DND-41 (cell line): ENCODE results near the gene STKLD1.

Experiments
- ATAC-seq: fragments of 200-7000 bp; cut with Tn5 transposase; 3 replicates; pipeline ENCODE4 v1.9.1; 2021; ENCODE audit warnings: low read depth; ENCODE audit not compliant: insufficient read depth
- DNase-seq: peaks from one replicate; pipeline ENCODE4 v3.0.0-alpha.2; 2020
- H2AFZ ChIP-seq: 2 replicates; pipeline ENCODE4 v1.6.0; 2012; ENCODE audit warnings: low read depth, low read length
- H3K27ac ChIP-seq: 2 replicates; pipeline ENCODE4 v1.5.1; 2012; ENCODE audit warnings: low read length, inconsistent platforms
- H3K27me3 ChIP-seq: fragments of 200-600 bp; sonication (generic); 2 replicates; pipeline ENCODE4 v1.6.0; 2012; ENCODE audit warnings: low read length, mild to moderate bottlenecking, inconsistent platforms; ENCODE audit not compliant: insufficient read depth, poor library complexity
- H3K36me3 ChIP-seq: 2 replicates; pipeline ENCODE4 v1.5.1; 2012; ENCODE audit warnings: low read length, inconsistent platforms; ENCODE audit not compliant: insufficient read depth
- H3K4me1 ChIP-seq: 2 replicates; pipeline ENCODE4 v1.5.1; 2012; ENCODE audit warnings: mild to moderate bottlenecking, low read length; ENCODE audit not compliant: insufficient read depth
- H3K4me2 ChIP-seq: 2 replicates; pipeline ENCODE4 v1.6.0; 2012; ENCODE audit warnings: mild to moderate bottlenecking, moderate library complexity, low read length, inconsistent platforms; ENCODE audit not compliant: insufficient read depth
- H3K4me3 ChIP-seq, 2 experiments: fragments of 200-600 bp in 1 of 2; shearing (Covaris generic) in 1 of 2; 2 replicates each; pipeline ENCODE4 v1.5.1; 2012 to 2016; ENCODE audit warnings: inconsistent platforms in 2 of 2, low read length in 2 of 2, mild to moderate bottlenecking in 2 of 2, low read depth in 1 of 2, moderate library complexity in 1 of 2
- H3K79me2 ChIP-seq: 2 replicates; pipeline ENCODE4 v1.6.0; 2012; ENCODE audit warnings: low read length, inconsistent platforms; ENCODE audit not compliant: insufficient read depth
- H3K9ac ChIP-seq: 2 replicates; pipeline ENCODE4 v1.6.0; 2012; ENCODE audit warnings: low read depth, mild to moderate bottlenecking, inconsistent platforms, low read length, moderate library complexity
- H3K9me3 ChIP-seq: 2 replicates; pipeline ENCODE4 v1.5.1; 2012; ENCODE audit warnings: low read length, moderate library complexity, mild to moderate bottlenecking, inconsistent platforms; ENCODE audit not compliant: insufficient read depth, severe bottlenecking
- H4K20me1 ChIP-seq: 2 replicates; pipeline ENCODE4 v1.6.0; 2012; ENCODE audit warnings: low read length; ENCODE audit not compliant: insufficient read depth
- CTCF ChIP-seq: IDR thresholded peaks from 2 replicates; pipeline ENCODE4 v1.5.1; 2012; ENCODE audit warnings: borderline replicate concordance, low read length, moderate library complexity, mild to moderate bottlenecking; ENCODE audit not compliant: poor library complexity, severe bottlenecking; ENCODE audit errors: extremely low read depth
- EZH2 ChIP-seq: IDR thresholded peaks from 3 replicates; pipeline ENCODE4 v1.6.1; 2012; ENCODE audit warnings: borderline replicate concordance, low read depth, mild to moderate bottlenecking, moderate library complexity, low read length, inconsistent platforms; ENCODE audit not compliant: severe bottlenecking

The STKLD1 gene

DNA sequence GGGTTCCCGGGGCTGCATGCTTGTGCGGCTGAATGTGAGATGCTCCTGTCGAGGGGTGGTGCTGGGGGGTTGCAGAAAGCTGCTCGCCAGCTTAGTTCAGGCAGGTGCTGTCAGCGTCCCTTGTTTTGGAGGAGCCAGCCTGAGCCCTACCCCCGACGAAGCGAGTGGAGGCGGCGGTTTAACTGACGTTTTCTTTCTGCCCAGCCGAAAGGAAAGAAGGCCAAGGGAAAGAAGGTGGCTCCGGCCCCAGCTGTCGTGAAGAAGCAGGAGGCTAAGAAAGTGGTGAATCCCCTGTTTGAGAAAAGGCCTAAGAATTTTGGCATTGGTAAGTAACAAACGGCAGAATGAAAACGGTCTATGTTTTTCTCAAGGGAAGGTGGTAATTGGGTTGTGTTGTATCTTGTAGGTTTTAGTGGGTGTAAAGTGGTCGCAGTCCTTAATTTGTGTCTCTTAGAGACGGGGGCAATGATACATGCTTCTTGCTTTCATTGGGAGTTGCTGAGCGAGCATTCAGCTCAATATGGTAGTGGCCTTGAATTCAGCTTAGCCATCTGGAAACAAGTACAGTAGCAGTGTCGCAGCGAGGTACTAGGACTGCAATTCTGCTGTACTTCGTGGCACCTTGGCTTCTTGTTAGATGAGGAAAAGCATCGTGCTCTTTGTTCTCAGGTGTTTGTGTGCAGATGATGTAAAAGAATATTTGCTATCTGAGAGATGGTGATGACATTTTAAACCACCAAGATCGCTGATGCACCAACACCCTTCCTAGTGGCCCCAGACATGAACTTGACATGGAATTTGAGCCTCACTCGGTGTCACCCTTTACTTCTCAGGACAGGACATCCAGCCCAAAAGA, 27.2 kb upstream of the STKLD1 start:
- peaks cover 79% of the 10 kb centered on the region for H3K36me3 ChIP-seq
- H3K4me3 ChIP-seq, result peak overlapping the region; percentile 81 to 90
- peaks cover 54% of the 10 kb centered on the region for H3K79me2 ChIP-seq
- H3K27ac ChIP-seq, result peak overlapping the region; percentile 98
- peak overlapping the region; percentile 78 for H3K4me2 ChIP-seq
- H2AFZ ChIP-seq, result no peak overlapping the region
- peaks cover 45% of the 10 kb centered on the region for H4K20me1 ChIP-seq
- no peaks in the 10 kb centered on the region for H3K9me3 ChIP-seq
- ATAC-seq (no peak), DNase-seq (peak; percentile 21)
- H3K9ac ChIP-seq, result peak overlapping the region; percentile 91
- TF ChIP-seq EZH2 (no peak), CTCF (no peak)
- peaks cover 37% of the 10 kb centered on the region for H3K4me1 ChIP-seq
- H3K27me3 ChIP-seq, result no peaks in the 10 kb centered on the region

GRCh38 chr9:133349965-133350616, 26.1 kb upstream of the STKLD1 start:
- Histone ChIP-seq H3K4me3 (peak overlapping the region in 1 of 2 experiments; percentile 90; a peak in 2 of 4 replicates), H3K4me1 (peaks cover 47% of the 10 kb centered on the region), H3K27ac (no peak overlapping the region), H3K27me3 (no peaks in the 10 kb centered on the region), H4K20me1 (peaks cover 45% of the 10 kb centered on the region), H2AFZ (no peak overlapping the region), H3K9ac (peak overlapping the region; percentile 91), H3K4me2 (peak overlapping the region; percentile 78), H3K9me3 (no peaks in the 10 kb centered on the region), H3K79me2 (peaks cover 60% of the 10 kb centered on the region), H3K36me3 (peaks cover 67% of the 10 kb centered on the region)
- DNase-seq (no peak), ATAC-seq (no peak)
- TF ChIP-seq CTCF, result no peak
- TF ChIP-seq EZH2, result no peak

GRCh38 chr9:133351526-133351907, 24.6 kb upstream of the STKLD1 start:
- ATAC-seq, result no peak
- DNase-seq, result no peak
- Histone ChIP-seq H4K20me1 (peaks cover 43% of the 10 kb centered on the region), H3K27me3 (no peaks in the 10 kb centered on the region), H2AFZ (no peak overlapping the region), H3K4me1 (peaks cover 47% of the 10 kb centered on the region), H3K4me2 (no peak overlapping the region), H3K4me3 (no peak overlapping the region), H3K9ac (no peak overlapping the region), H3K9me3 (no peaks in the 10 kb centered on the region), H3K36me3 (peaks cover 54% of the 10 kb centered on the region), H3K79me2 (peaks cover 56% of the 10 kb centered on the region), H3K27ac (no peak overlapping the region)
- TF ChIP-seq CTCF (no peak), EZH2 (no peak)
